T-helper 2 cell treated with Interferon-gamma antibody and Interleukin-4, amounts not matched to agents 5 μg/mL and 100 μg/mL, for 36 hours (primary cell): ENCODE data around the gene SELENOO.

ENCODE experiments used
- DNase-seq: peaks from one replicate; pipeline ENCODE4 v3.0.0; 2021; ENCODE audit warnings: low spot score
- H3K27ac Mint-ChIP-seq: one replicate; pipeline ENCODE4 v1.8.0; 2021; ENCODE audit warnings: mild to moderate bottlenecking, mixed read lengths
- H3K27me3 Mint-ChIP-seq: one replicate; pipeline ENCODE4 v1.8.0; 2021; ENCODE audit warnings: low read depth, mixed read lengths
- H3K36me3 Mint-ChIP-seq: one replicate; pipeline ENCODE4 v1.8.0; 2021; ENCODE audit warnings: low read depth, mixed read lengths
- H3K4me1 Mint-ChIP-seq: one replicate; pipeline ENCODE4 v1.8.0; 2021; ENCODE audit warnings: low read depth, mixed read lengths
- H3K4me3 Mint-ChIP-seq: one replicate; pipeline ENCODE4 v1.8.0; 2022; ENCODE audit warnings: mild to moderate bottlenecking, moderate library complexity, mixed read lengths
- H3K9me3 Mint-ChIP-seq: one replicate; pipeline ENCODE4 v1.8.0; 2021; ENCODE audit warnings: mixed read lengths

SELENOO gene

DNA sequence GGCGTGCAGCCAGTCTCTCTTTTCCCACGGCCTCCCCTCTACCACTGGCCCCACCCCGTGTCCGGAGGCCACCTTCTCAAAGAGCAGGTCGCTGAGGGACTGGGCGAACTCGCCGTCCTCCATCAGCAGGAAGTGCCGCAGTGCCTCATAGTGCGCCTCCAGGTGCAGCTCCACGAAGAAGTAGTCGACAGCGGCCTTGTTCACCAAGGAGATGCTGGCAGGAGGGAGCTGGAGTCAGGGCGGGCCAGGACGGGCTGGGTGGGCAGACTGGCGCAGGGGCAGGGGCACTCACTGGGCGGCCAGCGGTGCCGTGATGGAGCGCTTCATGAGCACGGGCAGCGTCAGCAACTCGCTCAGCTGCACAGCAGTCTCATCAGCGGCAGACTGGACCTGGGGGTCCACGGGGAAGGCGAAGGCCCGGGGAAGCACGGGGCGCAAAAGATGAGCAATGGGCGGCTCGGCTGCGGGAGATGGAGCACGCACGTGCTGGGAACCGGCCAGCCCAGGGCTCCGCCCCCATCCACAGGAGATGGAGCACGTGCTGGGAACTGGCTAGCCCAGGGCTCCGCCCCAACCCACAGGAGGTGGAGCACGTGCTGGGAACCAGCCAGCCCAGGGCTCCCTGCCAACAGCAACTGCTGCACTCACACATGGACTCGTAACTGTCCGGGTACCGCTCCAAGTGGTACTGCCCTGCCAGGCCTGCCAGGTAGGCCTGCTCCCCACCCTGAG is 18.4 kb downstream of the SELENOO start:
- Mint-ChIP-seq H3K9me3 (no peaks in the 10 kb centered on the region), H3K27me3 (no peaks in the 10 kb centered on the region), H3K27ac (no peak overlapping the region), H3K36me3 (peaks cover 22% of the 10 kb centered on the region), H3K4me3 (no peak overlapping the region), H3K4me1 (no peaks in the 10 kb centered on the region)
- no peak for DNase-seq

DNA sequence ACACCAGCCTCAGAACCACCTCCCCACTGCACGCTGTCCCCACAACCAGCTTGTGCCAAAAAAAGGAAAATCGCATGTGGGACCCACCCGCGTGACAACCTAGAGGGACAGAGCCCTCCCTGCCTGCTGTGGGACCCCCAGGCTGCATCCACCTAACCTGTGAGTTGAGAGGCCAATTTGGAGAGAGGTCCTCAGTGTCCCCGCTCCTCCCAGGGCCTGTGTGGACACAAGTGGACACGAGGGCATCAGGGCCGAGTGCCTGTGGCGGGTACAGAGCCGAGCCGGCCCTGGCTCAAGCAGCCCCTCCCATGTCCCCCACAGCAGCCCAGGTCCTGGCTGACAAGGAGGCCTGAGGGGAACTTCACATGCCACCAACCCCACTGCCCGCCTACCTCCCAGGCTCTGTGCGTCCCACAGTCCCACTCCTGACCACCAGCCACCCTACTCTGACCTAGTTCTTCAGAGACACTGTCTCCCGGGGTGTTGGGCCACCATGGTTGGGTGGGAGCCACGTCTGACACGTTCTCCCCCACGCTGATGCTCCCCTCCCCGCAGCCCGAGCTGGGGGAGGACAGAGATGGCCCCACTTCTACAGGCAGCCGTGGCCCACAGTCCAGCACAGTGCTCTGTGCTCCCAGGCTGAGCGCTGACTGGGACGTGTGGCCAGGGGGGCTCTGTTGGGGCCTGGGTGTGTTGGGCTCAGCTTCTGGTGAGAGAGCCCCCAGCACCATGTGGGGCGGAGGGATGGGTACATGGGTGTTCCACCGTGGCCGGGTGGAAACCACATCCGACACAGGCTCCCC is 19.2 kb downstream of the SELENOO start:
- Mint-ChIP-seq H3K36me3 (peaks cover 19% of the 10 kb centered on the region), H3K4me1 (no peaks in the 10 kb centered on the region), H3K27me3 (no peaks in the 10 kb centered on the region), H3K9me3 (no peaks in the 10 kb centered on the region), H3K4me3 (no peak overlapping the region), H3K27ac (no peak overlapping the region)
- no peak for DNase-seq

DNA sequence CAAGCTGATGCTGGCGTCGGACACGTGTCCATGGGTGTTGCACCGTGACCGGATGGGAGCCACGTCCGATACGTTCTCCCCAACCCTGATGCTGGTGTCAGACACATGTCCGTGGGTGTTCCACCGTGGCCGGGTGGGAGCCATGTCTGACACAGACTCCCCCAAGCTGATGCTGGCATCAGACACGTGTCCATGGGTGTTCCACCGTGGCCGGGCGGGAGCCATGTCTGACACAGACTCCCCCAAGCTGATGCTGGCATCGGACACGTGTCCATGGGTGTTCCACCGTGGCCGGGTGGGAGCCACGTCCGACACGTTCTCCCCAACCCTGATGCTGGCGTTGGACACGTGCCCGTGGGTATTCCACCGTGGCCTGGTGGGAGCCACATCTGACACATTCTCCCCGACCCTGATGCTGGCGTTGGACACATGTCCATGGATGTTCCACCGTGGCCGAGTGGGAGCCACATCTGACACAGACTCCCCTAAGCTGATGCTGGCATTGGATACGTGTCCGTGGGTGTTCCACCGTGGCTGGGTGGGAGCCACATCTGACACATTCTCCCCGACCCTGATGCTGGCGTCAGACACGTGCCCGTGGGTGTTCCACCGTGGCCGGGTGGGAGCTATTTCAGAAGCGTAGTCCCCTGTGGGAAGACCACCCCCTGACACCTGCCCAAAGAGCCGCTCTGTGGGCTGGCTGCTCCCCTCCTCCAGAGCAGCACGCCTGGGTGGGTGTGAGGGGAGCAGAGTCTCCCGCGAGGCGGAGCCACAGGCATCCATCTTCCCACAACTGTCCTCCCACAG is 20.0 kb downstream of the SELENOO start:
- H3K9me3 Mint-ChIP-seq = no peaks in the 10 kb centered on the region
- no peaks in the 10 kb centered on the region for H3K4me1 Mint-ChIP-seq
- peaks cover 17% of the 10 kb centered on the region for H3K36me3 Mint-ChIP-seq
- DNase-seq = no peak
- no peak overlapping the region for H3K4me3 Mint-ChIP-seq
- H3K27ac Mint-ChIP-seq = no peak overlapping the region
- no peaks in the 10 kb centered on the region for H3K27me3 Mint-ChIP-seq

DNA sequence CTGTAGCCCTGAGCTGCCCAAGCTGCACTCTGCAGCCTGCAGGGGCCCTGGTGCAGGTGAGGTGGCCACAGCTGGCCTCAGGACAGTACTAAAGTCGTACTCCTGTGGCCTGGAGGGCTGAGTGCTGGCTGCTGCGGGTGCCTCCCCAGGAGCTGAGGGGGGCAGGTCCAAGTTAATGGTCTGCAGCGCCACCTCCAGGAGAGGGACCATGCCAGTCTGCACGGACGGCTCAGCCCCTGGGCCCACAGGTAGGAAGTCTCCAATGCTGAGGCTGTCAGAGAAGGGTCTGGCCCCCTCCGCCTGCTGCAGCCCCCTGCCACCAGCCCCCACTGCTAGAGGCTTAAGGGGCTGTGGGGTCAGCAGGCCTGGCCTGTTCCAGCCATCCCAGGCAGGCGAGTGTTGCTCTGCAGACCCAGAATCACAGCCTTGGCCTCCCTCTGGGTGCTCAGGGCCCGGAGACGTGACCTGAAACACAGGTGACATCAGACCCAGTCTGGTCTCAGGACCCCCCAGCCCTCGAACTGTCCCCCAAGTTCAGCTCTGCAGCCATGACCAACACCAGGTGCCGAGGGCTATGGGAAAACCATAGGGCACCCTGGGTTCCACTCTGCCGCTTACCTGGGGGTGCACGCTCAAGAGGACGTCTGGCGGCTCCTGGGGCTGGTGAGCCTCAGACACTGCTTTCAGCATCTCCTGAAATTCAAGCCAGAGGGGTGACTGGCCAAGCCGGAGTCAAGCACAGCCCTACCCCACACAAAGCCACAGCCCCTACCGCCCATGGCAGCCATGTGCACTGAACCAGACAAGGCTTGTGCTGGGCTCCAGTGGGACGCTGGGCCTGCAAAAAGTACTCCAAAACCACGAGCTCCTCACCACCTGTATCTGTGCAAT is 20.8 kb downstream of the SELENOO start:
- Mint-ChIP-seq H3K9me3 (no peaks in the 10 kb centered on the region), H3K4me3 (no peak overlapping the region), H3K27me3 (no peaks in the 10 kb centered on the region), H3K36me3 (peaks cover 12% of the 10 kb centered on the region), H3K4me1 (no peaks in the 10 kb centered on the region), H3K27ac (no peak overlapping the region)
- no peak for DNase-seq

DNA sequence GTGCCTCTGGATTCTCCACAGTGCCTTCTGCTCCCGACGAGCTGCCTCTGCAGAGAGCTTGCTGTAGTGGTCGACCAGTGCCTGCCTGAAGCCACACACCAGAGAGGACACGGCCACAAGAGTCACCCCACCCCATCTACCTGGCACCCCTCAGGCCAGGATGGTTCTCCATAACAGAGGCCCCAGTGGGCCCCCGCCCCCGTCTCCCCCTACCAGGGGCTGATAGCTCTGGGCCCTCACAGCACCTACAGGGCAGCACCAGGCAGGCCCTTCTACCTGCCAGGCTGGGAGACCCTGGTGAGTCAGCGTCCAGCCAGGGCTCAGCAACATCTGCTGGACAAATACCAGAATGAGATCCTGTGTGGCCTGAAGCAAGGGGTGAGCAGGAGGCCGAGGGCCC is 21.7 kb downstream of the SELENOO start:
- H3K4me3 Mint-ChIP-seq = no peak overlapping the region
- DNase-seq = no peak
- no peak overlapping the region for H3K27ac Mint-ChIP-seq
- peaks cover 12% of the 10 kb centered on the region for H3K36me3 Mint-ChIP-seq
- no peaks in the 10 kb centered on the region for H3K4me1 Mint-ChIP-seq
- no peaks in the 10 kb centered on the region for H3K9me3 Mint-ChIP-seq
- H3K27me3 Mint-ChIP-seq = no peaks in the 10 kb centered on the region

DNA sequence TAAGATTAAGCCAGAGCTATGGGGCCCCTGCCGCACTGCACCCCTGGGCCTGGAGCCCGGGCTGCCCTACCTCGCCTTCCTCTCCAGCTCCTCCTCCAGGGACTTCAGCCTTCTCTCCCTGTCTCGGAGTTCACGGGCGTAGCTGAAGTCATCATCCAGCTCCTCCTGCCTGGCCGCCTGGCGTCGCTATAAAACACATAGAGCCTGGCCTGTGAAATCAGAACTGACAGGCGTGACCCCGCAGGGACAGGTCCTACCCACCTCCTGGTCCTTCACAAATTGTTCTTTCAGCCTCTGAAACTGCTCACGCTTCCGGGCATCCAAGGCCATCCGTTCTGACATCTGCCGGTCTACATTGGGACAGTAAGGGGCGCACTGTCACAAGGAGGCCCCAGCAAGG is 23.3 kb downstream of the SELENOO start:
- Mint-ChIP-seq H3K27ac (no peak overlapping the region), H3K4me1 (no peaks in the 10 kb centered on the region), H3K27me3 (no peaks in the 10 kb centered on the region), H3K36me3 (peaks cover 15% of the 10 kb centered on the region), H3K9me3 (no peaks in the 10 kb centered on the region), H3K4me3 (no peak overlapping the region)
- no peak for DNase-seq

DNA sequence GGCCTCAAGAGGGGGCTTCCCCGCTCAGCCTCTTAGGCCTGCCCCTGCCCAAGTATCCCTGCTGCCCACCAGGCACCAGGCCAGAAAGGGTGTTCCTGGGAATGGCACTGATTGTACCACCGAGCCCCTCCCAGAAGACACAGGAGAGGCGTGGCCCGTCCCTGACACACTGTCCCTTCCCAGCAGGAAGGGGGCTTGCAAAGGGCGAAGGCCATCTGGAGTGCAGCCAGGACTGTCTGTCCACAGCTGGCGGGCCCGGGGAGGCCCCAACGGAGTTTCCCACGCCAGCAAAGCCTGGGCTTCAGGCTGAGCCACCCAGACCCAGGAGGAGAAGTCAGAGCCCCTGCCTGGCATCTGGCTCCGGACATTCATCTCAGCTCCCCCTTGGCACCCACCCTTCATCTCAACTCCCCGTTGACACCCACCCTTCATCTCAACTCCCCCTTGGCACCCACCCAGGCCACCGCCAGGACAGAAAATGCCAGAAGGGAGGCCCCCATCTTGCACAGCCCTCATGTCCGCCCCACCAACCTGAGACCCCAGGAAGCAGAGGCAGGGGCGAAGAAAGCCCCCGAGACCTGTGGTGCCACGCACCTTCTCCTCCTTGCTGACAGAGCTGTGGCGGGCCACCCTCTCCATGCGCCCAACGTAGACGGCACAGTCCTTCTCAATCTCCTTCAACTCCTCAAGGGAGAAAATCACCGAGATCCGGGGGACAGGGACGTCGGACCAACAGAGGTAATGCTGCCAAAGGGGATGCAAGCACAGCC is 24.6 kb downstream of the SELENOO start:
- H3K27me3 Mint-ChIP-seq = no peaks in the 10 kb centered on the region
- no peak overlapping the region for H3K27ac Mint-ChIP-seq
- H3K9me3 Mint-ChIP-seq = no peaks in the 10 kb centered on the region
- H3K4me1 Mint-ChIP-seq = no peaks in the 10 kb centered on the region
- H3K4me3 Mint-ChIP-seq = no peak overlapping the region
- no peak for DNase-seq
- peaks cover 22% of the 10 kb centered on the region for H3K36me3 Mint-ChIP-seq

DNA sequence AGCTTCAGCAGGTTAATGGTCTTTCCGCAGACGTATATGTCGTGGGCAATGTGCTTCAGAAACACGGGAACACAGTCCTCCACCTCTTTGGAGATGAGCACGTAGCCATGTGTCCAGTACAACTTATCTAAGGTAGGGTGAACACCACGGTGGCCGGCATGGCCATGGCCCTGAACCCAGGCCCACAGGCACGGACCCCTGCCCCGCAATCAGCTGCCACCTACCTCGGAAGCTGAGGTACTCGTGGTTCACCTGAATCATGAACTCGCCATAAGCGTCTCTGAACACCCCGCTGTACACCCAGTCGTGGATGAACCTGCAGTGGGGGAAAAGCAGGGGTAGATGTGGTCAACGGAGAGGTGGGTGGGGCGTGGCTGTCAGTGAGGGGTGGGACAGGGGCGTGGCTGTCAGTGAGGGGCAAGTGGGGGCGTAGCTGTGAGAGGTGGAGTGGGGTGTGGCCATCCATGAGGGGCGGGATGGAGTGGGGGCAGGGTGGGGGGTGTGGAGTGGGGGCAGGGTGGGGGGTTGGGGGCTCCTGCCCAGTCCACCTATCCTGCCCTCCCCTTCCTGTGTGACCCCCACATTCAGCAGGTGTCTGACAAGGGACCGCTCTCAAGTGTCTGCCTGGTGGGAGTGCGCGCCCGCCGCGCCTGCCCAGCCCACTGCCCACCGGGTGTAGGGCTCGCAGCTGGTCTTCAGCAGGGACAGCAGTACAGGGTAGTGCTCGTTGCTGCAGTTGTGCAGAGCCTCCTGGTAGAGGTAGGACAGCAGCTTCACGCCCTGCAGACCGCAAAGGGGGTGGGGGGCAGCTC is 25.5 kb downstream of the SELENOO start:
- H3K4me3 Mint-ChIP-seq = no peak overlapping the region
- no peak for DNase-seq
- no peaks in the 10 kb centered on the region for H3K27me3 Mint-ChIP-seq
- no peaks in the 10 kb centered on the region for H3K4me1 Mint-ChIP-seq
- H3K9me3 Mint-ChIP-seq = no peaks in the 10 kb centered on the region
- no peak overlapping the region for H3K27ac Mint-ChIP-seq
- H3K36me3 Mint-ChIP-seq = peaks cover 18% of the 10 kb centered on the region

DNA sequence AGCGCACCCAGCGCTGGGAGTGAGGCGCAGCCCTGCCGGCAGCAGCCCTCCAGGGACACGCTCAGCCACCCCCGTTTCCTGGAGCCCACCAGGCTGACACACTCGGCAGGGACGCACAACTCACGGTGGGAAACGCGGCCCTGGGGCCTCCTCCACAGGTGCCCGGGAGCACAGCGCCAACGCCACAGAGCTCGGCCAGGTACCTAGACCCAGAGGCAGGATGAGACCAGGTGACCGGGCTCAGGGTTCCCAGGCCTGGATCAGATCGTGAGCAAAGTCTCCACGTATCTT is 26.0 kb downstream of the SELENOO start:
- Mint-ChIP-seq H3K9me3 (no peaks in the 10 kb centered on the region), H3K27ac (no peak overlapping the region), H3K27me3 (no peaks in the 10 kb centered on the region), H3K4me1 (no peaks in the 10 kb centered on the region), H3K36me3 (peaks cover 18% of the 10 kb centered on the region), H3K4me3 (no peak overlapping the region)
- no peak for DNase-seq

DNA sequence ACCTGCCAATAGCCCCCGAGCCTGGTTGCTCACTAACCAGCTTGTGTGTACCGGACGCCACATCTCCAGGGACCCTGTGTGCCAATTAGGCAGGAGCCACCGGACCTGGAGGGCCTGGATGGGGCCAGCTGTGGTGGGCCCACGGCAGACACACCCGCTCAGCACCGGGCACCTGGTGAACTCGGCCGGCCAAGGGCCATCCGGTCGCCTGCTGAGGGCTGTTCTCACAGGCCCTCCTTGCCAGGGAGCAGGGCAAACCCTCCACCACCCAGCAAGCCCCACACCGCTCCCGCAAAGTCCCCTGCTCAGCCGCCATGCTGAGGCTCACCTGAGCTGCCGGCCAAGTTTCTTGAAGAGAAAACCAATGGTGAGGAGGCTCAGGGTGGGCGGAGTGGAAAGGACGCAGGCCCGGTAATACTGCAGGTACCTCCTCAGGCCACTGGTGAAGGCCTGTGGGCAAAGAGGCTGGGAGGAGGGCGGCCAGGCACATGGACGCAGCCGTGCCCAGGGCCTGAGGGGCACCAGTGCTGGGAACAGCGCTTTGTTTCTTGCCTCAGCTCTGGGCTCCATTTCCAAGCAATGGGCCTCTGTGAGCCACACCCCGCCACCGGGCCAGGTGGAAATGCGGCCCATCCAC is 26.9 kb downstream of the SELENOO start:
- H3K4me3 Mint-ChIP-seq = no peak overlapping the region
- no peak overlapping the region for H3K27ac Mint-ChIP-seq
- no peaks in the 10 kb centered on the region for H3K9me3 Mint-ChIP-seq
- no peaks in the 10 kb centered on the region for H3K27me3 Mint-ChIP-seq
- H3K4me1 Mint-ChIP-seq = no peaks in the 10 kb centered on the region
- peaks cover 20% of the 10 kb centered on the region for H3K36me3 Mint-ChIP-seq
- DNase-seq = no peak

DNA sequence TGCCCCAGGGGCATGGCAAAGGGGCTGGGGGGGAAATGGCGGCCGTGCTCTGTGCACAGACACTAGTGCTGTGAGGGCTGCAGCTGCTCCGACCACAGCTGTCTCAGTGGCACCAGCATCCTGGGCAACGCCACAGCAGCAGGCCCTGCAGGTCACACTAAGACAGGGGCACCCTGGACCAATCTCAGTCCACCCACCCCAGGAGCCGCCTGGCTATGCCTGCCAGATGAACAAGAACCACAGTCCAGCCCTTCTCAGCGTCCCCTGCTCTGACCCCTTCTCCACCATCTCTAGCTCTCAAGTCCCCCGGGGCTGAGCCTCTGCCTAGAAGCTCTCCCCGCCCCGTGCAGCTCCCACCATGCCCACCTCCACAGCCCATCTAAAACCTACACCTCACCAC is 27.6 kb downstream of the SELENOO start:
- no peak overlapping the region for H3K27ac Mint-ChIP-seq
- no peaks in the 10 kb centered on the region for H3K27me3 Mint-ChIP-seq
- peaks cover 20% of the 10 kb centered on the region for H3K36me3 Mint-ChIP-seq
- no peak overlapping the region for H3K4me3 Mint-ChIP-seq
- DNase-seq = no peak
- H3K9me3 Mint-ChIP-seq = no peaks in the 10 kb centered on the region
- H3K4me1 Mint-ChIP-seq = no peaks in the 10 kb centered on the region

DNA sequence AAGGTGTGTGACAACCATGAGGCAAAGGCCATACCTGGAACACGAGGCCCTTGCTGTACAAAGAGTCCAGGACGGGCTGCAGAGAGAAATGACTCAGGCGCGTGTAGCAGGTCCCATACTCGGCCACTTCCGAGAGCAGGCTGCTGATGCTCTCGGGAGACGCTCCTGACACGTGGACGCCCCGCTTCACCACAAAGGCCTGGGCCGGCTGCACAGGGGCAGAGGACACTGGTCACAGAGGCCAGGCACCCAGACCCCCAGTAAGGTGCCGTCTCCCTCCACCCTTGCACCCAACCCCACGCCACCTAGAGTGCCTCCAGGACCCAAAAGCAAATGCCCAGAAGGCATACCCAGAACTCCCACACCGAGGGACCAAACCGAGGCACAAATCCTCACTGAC is 28.6 kb downstream of the SELENOO start:
- peaks cover 25% of the 10 kb centered on the region for H3K36me3 Mint-ChIP-seq
- no peaks in the 10 kb centered on the region for H3K9me3 Mint-ChIP-seq
- no peaks in the 10 kb centered on the region for H3K27me3 Mint-ChIP-seq
- no peak for DNase-seq
- H3K27ac Mint-ChIP-seq = no peak overlapping the region
- H3K4me1 Mint-ChIP-seq = no peaks in the 10 kb centered on the region
- H3K4me3 Mint-ChIP-seq = no peak overlapping the region
